Uterus (tissue), 4 donors: ENCODE data around the gene C17orf107. TPM values are rescaled to one million over a fixed set of nuclear protein-coding genes. Genes with fewer than 3 reads are reported as not detected.

Source experiments
- DNase-seq, 2 donors: peaks; one replicate each; pipeline ENCODE4 v3.0.0-alpha.2; 2019 to 2020
- H3K27ac ChIP-seq, 2 donors: fragments of 200-600 bp; sonication (generic); 1 replicate in 1 of 2; 2 replicates in 1 of 2; pipeline ENCODE4 v1.5.1; 2016 to 2018
- H3K27me3 ChIP-seq, 2 donors: fragments of 200-600 bp; sonication (generic); one replicate each; pipeline ENCODE4 v1.5.1; 2018 to 2019; ENCODE audit warnings: control low read depth in 1 of 2
- H3K36me3 ChIP-seq, 2 donors: fragments of 200-600 bp; sonication (generic); one replicate each; pipeline ENCODE4 v1.5.1; 2019; ENCODE audit warnings: control low read depth in 1 of 2
- H3K4me1 ChIP-seq, 2 donors: fragments of 200-600 bp; sonication (generic); one replicate each; pipeline ENCODE4 v1.5.1; 2018 to 2019; ENCODE audit warnings: control low read depth in 1 of 2
- H3K4me3 ChIP-seq, 2 donors: fragments of 200-600 bp; sonication (generic); 1 replicate in 1 of 2; 2 replicates in 1 of 2; pipeline ENCODE4 v1.5.1; 2018 to 2019; ENCODE audit warnings: mild to moderate bottlenecking in 1 of 2
- H3K9me3 ChIP-seq, 2 donors: fragments of 200-600 bp; sonication (generic); one replicate each; pipeline ENCODE4 v1.5.1; 2019; ENCODE audit warnings: control low read depth in 1 of 2
- POLR2A ChIP-seq, 2 donors: fragments of 450-650 bp; IDR thresholded peaks; one replicate each; pipeline ENCODE4 v1.6.1; 2016; ENCODE audit warnings: antibody characterized with exemption in 2 of 2, mild to moderate bottlenecking in 1 of 2, moderate library complexity in 1 of 2
- intact Hi-C: fragments of 100-400 bp; cut with DNase I; formaldehyde crosslinking; loops from one replicate; pipeline ENCODE4 v1.15.1; 2023; ENCODE audit warnings: low total_unique reads
- total RNA-seq, 4 donors: library from RNA; depleted of rRNA in 3 of 4; stranded (reverse); fragments of >200 nt in 3 of 4; gene quantifications; one replicate each; pipeline versions ENCODE4 v1.1.0 to v1.2.4, GENCODE V29; 2014 to 2023
- TF ChIP-seq, protein P1 (sequence below), 4 experiments: fragments of 200-600 bp in 2 of 4; fragments of 450-650 bp in 2 of 4; sonication (generic) in 2 of 4; IDR thresholded peaks; one replicate each; pipeline ENCODE4 v1.5.1; 2016 to 2019; ENCODE audit warnings: antibody characterized with exemption in 4 of 4, mild to moderate bottlenecking in 2 of 4, moderate library complexity in 1 of 4
- donor health status: DM: yes; HTN: yes; CAD: no.

Gene C17orf107
- total RNA-seq, 4 donors from 2014 or later: 2.9 to 6.6 (median 3.5) TPM; not detected in 1

DNA sequence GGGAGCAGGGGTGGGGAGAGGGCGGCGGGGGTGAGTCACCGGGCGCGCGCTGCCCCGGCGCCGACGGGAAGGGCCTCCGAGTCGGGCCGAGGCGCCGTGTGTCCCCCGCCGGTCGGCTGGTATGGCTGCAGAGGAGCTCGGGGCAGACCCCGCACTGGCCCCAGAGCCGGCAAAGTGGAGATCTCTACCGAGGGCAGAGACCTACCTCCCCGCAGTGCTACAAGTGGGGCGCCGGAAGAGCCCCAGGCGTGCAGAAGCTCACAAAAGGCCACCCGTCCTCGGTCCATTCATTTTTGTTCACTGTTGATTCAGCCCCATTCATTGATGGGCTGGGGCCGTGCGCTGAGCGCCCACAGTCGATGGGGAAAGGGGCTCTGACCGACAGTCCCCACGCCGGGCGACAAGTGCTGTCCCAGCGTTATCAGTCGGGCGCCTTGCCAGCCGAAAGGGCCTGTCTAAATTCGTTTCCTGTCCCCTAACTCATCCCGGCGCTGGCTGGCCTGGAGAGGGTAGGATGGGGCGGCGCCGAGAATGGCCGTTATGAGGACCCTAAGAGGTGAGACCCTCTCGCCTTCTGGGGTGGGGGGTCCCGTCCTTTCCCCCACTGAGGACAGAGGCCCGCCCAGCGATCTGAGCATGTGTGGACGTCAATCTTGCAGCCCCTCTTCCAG lies 50.9 kb downstream of the C17orf107 start:
- intact Hi-C loops: no loop called here
- no peaks in the 10 kb centered on the region for H3K27me3 ChIP-seq
- H3K4me1 ChIP-seq: peaks cover 8 to 14% of the 10 kb centered on the region in 2 donors
- H3K36me3 ChIP-seq: no peaks in the 10 kb centered on the region
- TF ChIP-seq POLR2A (IDR thresholded peaks at IDR 0.05): peak in 1 of 2 donors; percentile 4
- TF ChIP-seq, protein P1, sequence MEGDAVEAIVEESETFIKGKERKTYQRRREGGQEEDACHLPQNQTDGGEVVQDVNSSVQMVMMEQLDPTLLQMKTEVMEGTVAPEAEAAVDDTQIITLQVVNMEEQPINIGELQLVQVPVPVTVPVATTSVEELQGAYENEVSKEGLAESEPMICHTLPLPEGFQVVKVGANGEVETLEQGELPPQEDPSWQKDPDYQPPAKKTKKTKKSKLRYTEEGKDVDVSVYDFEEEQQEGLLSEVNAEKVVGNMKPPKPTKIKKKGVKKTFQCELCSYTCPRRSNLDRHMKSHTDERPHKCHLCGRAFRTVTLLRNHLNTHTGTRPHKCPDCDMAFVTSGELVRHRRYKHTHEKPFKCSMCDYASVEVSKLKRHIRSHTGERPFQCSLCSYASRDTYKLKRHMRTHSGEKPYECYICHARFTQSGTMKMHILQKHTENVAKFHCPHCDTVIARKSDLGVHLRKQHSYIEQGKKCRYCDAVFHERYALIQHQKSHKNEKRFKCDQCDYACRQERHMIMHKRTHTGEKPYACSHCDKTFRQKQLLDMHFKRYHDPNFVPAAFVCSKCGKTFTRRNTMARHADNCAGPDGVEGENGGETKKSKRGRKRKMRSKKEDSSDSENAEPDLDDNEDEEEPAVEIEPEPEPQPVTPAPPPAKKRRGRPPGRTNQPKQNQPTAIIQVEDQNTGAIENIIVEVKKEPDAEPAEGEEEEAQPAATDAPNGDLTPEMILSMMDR (IDR thresholded peaks at IDR 0.05): no peak
- H3K9me3 ChIP-seq: no peaks in the 10 kb centered on the region
- peak; percentile 65 to 67 for DNase-seq
- peak overlapping the region; percentile 93 to 98 for H3K27ac ChIP-seq
- H3K4me3 ChIP-seq: peak overlapping the region; percentile 82 to 97

DNA sequence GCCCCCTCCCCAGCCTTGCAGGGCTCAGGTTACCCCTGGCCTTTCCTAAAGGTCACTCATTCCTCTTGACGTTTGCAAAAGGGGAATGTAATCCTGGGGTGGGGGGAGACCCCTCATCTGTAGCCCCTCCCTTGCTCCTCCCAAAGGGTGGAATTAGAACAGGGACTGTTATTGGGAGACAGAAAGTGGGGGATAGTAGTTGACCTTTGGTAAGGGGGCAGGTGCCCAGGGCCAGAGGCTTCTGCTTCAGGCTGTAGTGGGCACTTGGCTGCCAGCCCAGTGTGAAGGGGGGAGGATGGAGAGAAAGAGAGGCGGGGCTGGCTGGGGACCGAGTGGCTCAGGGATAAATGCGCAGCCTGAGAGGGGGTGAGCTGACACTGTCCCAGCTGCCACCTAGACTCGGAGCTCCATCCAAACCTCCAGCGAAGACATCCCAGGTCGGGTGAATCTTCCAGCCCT lies 51.4 kb downstream of the C17orf107 start, which contains the start of gene ENO3:
TSS of gene ENO3 (plus strand) at position 374 of the 459 bp plus-strand sequence. CDS start 711 bp downstream, outside the sequence.
- Histone ChIP-seq H3K27ac (peak within 1 kb of the TSS; percentile 93 to 98), H3K9me3 (no peaks in the 10 kb centered on the region), H3K4me1 (peaks cover 2 to 9% of the 10 kb centered on the region in 2 donors), H3K36me3 (no peaks in the 10 kb centered on the region), H3K4me3 (peak within 1 kb of the TSS; percentile 82 to 97), H3K27me3 (no peaks in the 10 kb centered on the region)
- no peak for TF ChIP-seq POLR2A (IDR thresholded peaks at IDR 0.05)
- TF ChIP-seq, protein P1 (IDR thresholded peaks at IDR 0.05): no peak
- peak in 1 of 2 donors; percentile 37 for DNase-seq
- intact Hi-C loops: no loop called here

DNA sequence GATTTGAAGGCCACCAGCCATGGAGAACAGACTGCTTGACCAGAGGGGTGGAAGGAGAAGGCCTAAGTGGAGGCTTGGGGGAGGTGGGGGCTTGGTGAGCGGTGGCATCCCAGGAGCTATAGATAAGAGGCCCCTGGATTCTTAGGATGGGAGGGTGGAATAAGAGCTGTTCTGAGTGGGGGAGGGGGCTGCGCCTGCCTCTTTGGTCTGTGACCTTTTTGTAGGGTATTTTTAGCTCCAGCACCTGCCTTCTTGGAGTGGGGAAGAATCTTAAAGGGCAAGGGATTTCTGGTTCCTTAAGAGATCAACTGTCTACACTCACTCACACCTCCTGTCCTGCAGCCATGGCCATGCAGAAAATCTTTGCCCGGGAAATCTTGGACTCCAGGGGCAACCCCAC lies 52.1 kb downstream of the C17orf107 start:
- TF ChIP-seq, protein P1 (IDR thresholded peaks at IDR 0.05): no peak
- no peak for TF ChIP-seq POLR2A (IDR thresholded peaks at IDR 0.05)
- intact Hi-C loops: no loop called here
- H3K27ac ChIP-seq: no peak overlapping the region
- no peak overlapping the region for H3K4me3 ChIP-seq
- H3K27me3 ChIP-seq: no peaks in the 10 kb centered on the region
- no peaks in the 10 kb centered on the region for H3K9me3 ChIP-seq
- H3K4me1 ChIP-seq: peaks cover 0 to 2% of the 10 kb centered on the region in 2 donors
- H3K36me3 ChIP-seq: no peaks in the 10 kb centered on the region
- no peak for DNase-seq

Other genes with a start within 250 kb of the C17orf107 start
- 10 to 100 TPM in 3 of 4 donors, 1 to 10 TPM in 1; 7.4 to 56.8 (median 35.8) TPM for gene PELP1, start 195.4 kb upstream of the C17orf107 start, total RNA-seq
- 10 to 100 TPM; 11.6 to 48.5 (median 40.8) TPM for gene ARRB2, start 188.9 kb upstream of the C17orf107 start, total RNA-seq
- 100 to 1,000 TPM in 1 of 4 donors, 10 to 100 TPM in 2, 1 to 10 TPM in 1; 2.9 to 209 (median 14.0) TPM for gene MED11, start 168.1 kb upstream of the C17orf107 start, total RNA-seq
- under 1 TPM in 2 of 4 donors, not detected in 2; 0.58 to 0.69 TPM for gene ZMYND15, start 159.7 kb upstream of the C17orf107 start, total RNA-seq
- 1 to 10 TPM; 1.0 to 9.1 (median 7.1) TPM for gene CXCL16, start 159.6 kb upstream of the C17orf107 start, total RNA-seq
- gene TM4SF5, start 127.7 kb upstream of the C17orf107 start, total RNA-seq: not detected
- 1 to 10 TPM in 2 of 4 donors, not detected in 2; 1.3 to 2.2 TPM for gene VMO1, start 113.2 kb upstream of the C17orf107 start, total RNA-seq
- gene GLTPD2, start 110.6 kb upstream of the C17orf107 start, total RNA-seq: not detected
- 10 to 100 TPM; 64.9 to 99.7 (median 87.3) TPM for gene PSMB6, start 103.4 kb upstream of the C17orf107 start, total RNA-seq
- gene PLD2, start 92.4 kb upstream of the C17orf107 start, total RNA-seq: 10 to 100 TPM in 3 of 4 donors, 1 to 10 TPM in 1; 10.0 to 54.3 (median 25.1) TPM
- gene MINK1, start 66.2 kb upstream of the C17orf107 start, total RNA-seq: 10 to 100 TPM; 17.9 to 99.2 (median 27.9) TPM
- gene CHRNE, start 3.6 kb downstream of the C17orf107 start, total RNA-seq: under 1 TPM in 2 of 4 donors, not detected in 2; 0.79 to 0.83 TPM
- not detected for gene GP1BA, start 32.7 kb downstream of the C17orf107 start, total RNA-seq
- 10 to 100 TPM in 3 of 4 donors, 1 to 10 TPM in 1; 9.5 to 58.2 (median 42.9) TPM for gene SLC25A11, start 40.5 kb downstream of the C17orf107 start, total RNA-seq
- gene RNF167, start 40.7 kb downstream of the C17orf107 start, total RNA-seq: 100 to 1,000 TPM in 1 of 4 donors, 10 to 100 TPM in 3; 14.8 to 100 (median 53.1) TPM
- 100 to 1,000 TPM; 170 to 396 (median 304) TPM for gene PFN1, start 49.0 kb downstream of the C17orf107 start, total RNA-seq
- gene ENO3, start 51.6 kb downstream of the C17orf107 start, total RNA-seq: 1 to 10 TPM in 3 of 4 donors, not detected in 1; 2.8 to 3.7 (median 3.6) TPM
- gene SPAG7, start 68.3 kb downstream of the C17orf107 start, total RNA-seq: 10 to 100 TPM; 18.4 to 58.3 (median 34.0) TPM
- 10 to 100 TPM in 3 of 4 donors, 1 to 10 TPM in 1; 7.3 to 80.8 (median 12.7) TPM for gene CAMTA2, start 88.1 kb downstream of the C17orf107 start, total RNA-seq
- gene INCA1, start 98.0 kb downstream of the C17orf107 start, total RNA-seq: 1 to 10 TPM in 1 of 4 donors, not detected in 3; 3.4 TPM
- gene KIF1C, start 98.4 kb downstream of the C17orf107 start, total RNA-seq: 100 to 1,000 TPM in 1 of 4 donors, 10 to 100 TPM in 3; 22.9 to 140 (median 30.5) TPM
- under 1 TPM in 1 of 4 donors, not detected in 3; 0.55 TPM for gene SLC52A1, start 135.9 kb downstream of the C17orf107 start, total RNA-seq
- 1 to 10 TPM; 1.5 to 8.6 (median 5.3) TPM for gene ZFP3, start 178.9 kb downstream of the C17orf107 start, total RNA-seq
- gene ZNF232, start 212.3 kb downstream of the C17orf107 start, total RNA-seq: 10 to 100 TPM in 1 of 4 donors, 1 to 10 TPM in 2, under 1 TPM in 1; 0.51 to 12.7 (median 6.1) TPM
- 1 to 10 TPM in 1 of 4 donors, under 1 TPM in 2, not detected in 1; 0.21 to 2.6 (median 0.97) TPM for gene USP6, start 216.5 kb downstream of the C17orf107 start, total RNA-seq